C4-2B (cell line): ENCODE measurements around the gene KCNS1.

Experiments used
- ZFX ChIP-seq: fragments of 450-650 bp; IDR thresholded peaks from 2 replicates; pipeline ENCODE4 v1.6.1; 2017
- TF ChIP-seq, protein P1 (sequence below): fragments of 450-650 bp; conservative IDR thresholded peaks from 2 replicates; pipeline ENCODE4 v1.5.1; 2017; ENCODE audit warnings: mild to moderate bottlenecking

DNA sequence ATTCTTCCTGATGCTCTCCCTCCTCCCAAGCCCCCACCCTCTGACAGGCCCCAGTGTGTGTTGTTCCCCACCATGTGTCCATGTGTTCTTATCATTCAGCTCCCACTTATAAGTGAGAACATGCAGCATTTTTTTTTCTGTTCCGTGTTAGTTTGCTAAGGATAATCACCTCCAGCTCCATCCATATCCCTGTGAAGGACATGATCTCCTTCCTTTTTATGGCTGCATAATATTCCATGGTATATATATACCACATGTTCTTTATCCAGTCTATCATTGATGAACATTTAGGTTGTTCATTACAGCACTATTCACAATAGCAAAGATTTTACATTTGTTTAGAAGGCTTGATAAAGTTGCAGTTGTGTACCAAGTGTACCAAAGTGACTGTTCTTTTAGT, 57.9 kb downstream of the KCNS1 start:
- TF ChIP-seq, protein P1, sequence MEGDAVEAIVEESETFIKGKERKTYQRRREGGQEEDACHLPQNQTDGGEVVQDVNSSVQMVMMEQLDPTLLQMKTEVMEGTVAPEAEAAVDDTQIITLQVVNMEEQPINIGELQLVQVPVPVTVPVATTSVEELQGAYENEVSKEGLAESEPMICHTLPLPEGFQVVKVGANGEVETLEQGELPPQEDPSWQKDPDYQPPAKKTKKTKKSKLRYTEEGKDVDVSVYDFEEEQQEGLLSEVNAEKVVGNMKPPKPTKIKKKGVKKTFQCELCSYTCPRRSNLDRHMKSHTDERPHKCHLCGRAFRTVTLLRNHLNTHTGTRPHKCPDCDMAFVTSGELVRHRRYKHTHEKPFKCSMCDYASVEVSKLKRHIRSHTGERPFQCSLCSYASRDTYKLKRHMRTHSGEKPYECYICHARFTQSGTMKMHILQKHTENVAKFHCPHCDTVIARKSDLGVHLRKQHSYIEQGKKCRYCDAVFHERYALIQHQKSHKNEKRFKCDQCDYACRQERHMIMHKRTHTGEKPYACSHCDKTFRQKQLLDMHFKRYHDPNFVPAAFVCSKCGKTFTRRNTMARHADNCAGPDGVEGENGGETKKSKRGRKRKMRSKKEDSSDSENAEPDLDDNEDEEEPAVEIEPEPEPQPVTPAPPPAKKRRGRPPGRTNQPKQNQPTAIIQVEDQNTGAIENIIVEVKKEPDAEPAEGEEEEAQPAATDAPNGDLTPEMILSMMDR, result no peak
- TF ChIP-seq ZFX, result no peak
